Upper lobe of left lung (tissue), 6 donors: ENCODE data around the gene ACVRL1. TPM values are rescaled to one million over a fixed set of nuclear protein-coding genes. Genes with fewer than 3 reads are reported as not detected.
"Not testable (repeated sequence)": the region's sequence is repeated elsewhere in the genome, so short reads cannot be mapped to it uniquely, and the experiment has no call there.

Experiments used
- ATAC-seq, 2 donors: fragments of 200-7000 bp; cut with Tn5 transposase; one replicate each; pipeline ENCODE4 v1.9.1; 2022; ENCODE audit warnings: mild to moderate bottlenecking in 2 of 2, moderate library complexity in 2 of 2; ENCODE audit not compliant: low FRiP score in 2 of 2
- DNase-seq, 2 donors: peaks; one replicate each; pipeline ENCODE4 v3.0.0-alpha.2; 2019 to 2020
- H3K27ac ChIP-seq, 4 donors: fragments of 200-600 bp; sonication (generic); one replicate each; pipeline ENCODE4 v1.5.1; 2016 to 2019
- H3K27me3 ChIP-seq, 4 donors: fragments of 200-600 bp; sonication (generic); one replicate each; pipeline ENCODE4 v1.5.1; 2017 to 2019
- H3K36me3 ChIP-seq, 4 donors: fragments of 200-600 bp; sonication (generic); one replicate each; pipeline ENCODE4 v1.5.1; 2016 to 2019
- H3K4me1 ChIP-seq, 4 donors: fragments of 200-600 bp; sonication (generic); one replicate each; pipeline ENCODE4 v1.5.1; 2018 to 2019
- H3K4me3 ChIP-seq, 4 donors: fragments of 200-600 bp; sonication (generic); one replicate each; pipeline ENCODE4 v1.5.1; 2017 to 2019; ENCODE audit warnings: mild to moderate bottlenecking in 2 of 4, moderate library complexity in 1 of 4
- H3K9me3 ChIP-seq, 4 donors: fragments of 200-600 bp; sonication (generic); one replicate each; pipeline ENCODE4 v1.5.1; 2018 to 2019
- CTCF ChIP-seq, 6 experiments: fragments of 450-650 bp in 4 of 6; fragments of 200-600 bp in 2 of 6; sonication (generic) in 2 of 6; IDR thresholded peaks; one replicate each; pipeline ENCODE4 v1.5.1; 2016 to 2019; ENCODE audit warnings: antibody characterized with exemption in 6 of 6
- EP300 ChIP-seq, 4 donors: sonication (generic); formaldehyde crosslinking; IDR thresholded peaks; one replicate each; pipeline ENCODE4 v1.5.1; 2017; ENCODE audit warnings: antibody characterized with exemption in 4 of 4, control low read depth in 2 of 4
- POLR2A ChIP-seq, 4 donors: fragments of 450-650 bp; IDR thresholded peaks; one replicate each; pipeline ENCODE4 v1.5.1; 2016 to 2017; ENCODE audit warnings: antibody characterized with exemption in 4 of 4, mild to moderate bottlenecking in 2 of 4
- POLR2AphosphoS5 ChIP-seq, 2 donors: sonication (generic); formaldehyde crosslinking; IDR thresholded peaks; one replicate each; pipeline ENCODE4 v1.5.1; 2017; ENCODE audit warnings: antibody characterized with exemption in 2 of 2
- WGBS, 2 donors: methylation state at CpG; one replicate each; pipeline ENCODE4 v1.1.5; 2017 to 2018; 5-methylcytosine and 5-hydroxymethylcytosine counted together
- total RNA-seq, 6 donors: library from RNA; depleted of rRNA in 4 of 6; stranded (reverse); fragments of >200 nt in 4 of 6; gene quantifications; one replicate each; pipeline versions ENCODE4 v1.1.0 to v1.2.1, GENCODE V29; 2016 to 2021
- donor health status: DM: no; HTN: no; CAD: no; lungs with moderate emphysema.
- donor health status: DM: no; HTN: yes; CAD: no; lungs with severe emphysema.

ACVRL1 gene
- total RNA-seq, 6 donors from 2014 or later: 62.9 to 265 (median 180) TPM

- H3K27ac ChIP-seq: no peak overlapping the region
- peaks cover 9 to 16% (median 15%) of the 10 kb centered on the region in 4 donors for H3K4me1 ChIP-seq
- no peak overlapping the region for H3K4me3 ChIP-seq
- no peaks in the 10 kb centered on the region for H3K27me3 ChIP-seq
- no peak for TF ChIP-seq POLR2AphosphoS5 (IDR thresholded peaks at IDR 0.05)
- TF ChIP-seq EP300 (IDR thresholded peaks at IDR 0.05): no peak
- TF ChIP-seq POLR2A (IDR thresholded peaks at IDR 0.05): no peak
- TF ChIP-seq CTCF (IDR thresholded peaks at IDR 0.05): no peak
- WGBS, 2 donors: 74 to 81% methylated on average over 4 of the region's 4 CpGs
- DNase-seq (no peak), ATAC-seq (no peak)
- no peaks in the 10 kb centered on the region for H3K36me3 ChIP-seq
- H3K9me3 ChIP-seq: no peaks in the 10 kb centered on the region
Measured at GRCh38 chr12:51883998-51884675, 23.2 kb upstream of the ACVRL1 start.

- ATAC-seq (no peak), DNase-seq (no peak)
- Histone ChIP-seq H3K27ac (peak overlapping the region in 1 of 4 donors; percentile 50), H3K4me3 (no peak overlapping the region), H3K36me3 (no peaks in the 10 kb centered on the region), H3K4me1 (peaks cover 9 to 16% (median 15%) of the 10 kb centered on the region in 4 donors), H3K9me3 (no peaks in the 10 kb centered on the region), H3K27me3 (no peaks in the 10 kb centered on the region)
- 85 to 87% methylated on average over 11 of the region's 11 CpGs for WGBS, 2 donors
- TF ChIP-seq POLR2A (IDR thresholded peaks at IDR 0.05) (no peak), EP300 (IDR thresholded peaks at IDR 0.05) (peak in 2 of 4 donors; percentile 48 to 52), CTCF (IDR thresholded peaks at IDR 0.05) (no peak), POLR2AphosphoS5 (IDR thresholded peaks at IDR 0.05) (peak in 1 of 2 donors; percentile 40)
Measured at GRCh38 chr12:51884676-51885229, 22.6 kb upstream of the ACVRL1 start.

GRCh38 chr12:51885294-51886020 lies 21.8 kb upstream of the ACVRL1 start:
- Histone ChIP-seq H3K27ac (peak overlapping the region; percentile 26 to 67 (median 48)), H3K4me1 (peaks cover 9 to 16% (median 15%) of the 10 kb centered on the region in 4 donors)
- WGBS, 2 donors: 80 to 84% methylated on average over 10 of the region's 10 CpGs
- ATAC-seq, H3K4me3 ChIP-seq, H3K36me3 ChIP-seq, H3K9me3 ChIP-seq, DNase-seq, H3K27me3 ChIP-seq: not testable (repeated sequence)

GRCh38 chr12:51886021-51886710 lies 21.1 kb upstream of the ACVRL1 start:
- Histone ChIP-seq H3K36me3 (no peaks in the 10 kb centered on the region), H3K9me3 (no peaks in the 10 kb centered on the region), H3K27ac (peak overlapping the region; percentile 42 to 83 (median 58)), H3K4me1 (peaks cover 9 to 16% (median 15%) of the 10 kb centered on the region in 4 donors), H3K4me3 (no peak overlapping the region), H3K27me3 (no peaks in the 10 kb centered on the region)
- peak; percentile 95 for TF ChIP-seq POLR2AphosphoS5 (IDR thresholded peaks at IDR 0.05)
- no peak for TF ChIP-seq POLR2A (IDR thresholded peaks at IDR 0.05)
- peak in 3 of 4 donors; percentile 78 to 96 (median 83) for TF ChIP-seq EP300 (IDR thresholded peaks at IDR 0.05)
- peak; percentile 79 to 95 for ATAC-seq
- DNase-seq: peak in 1 of 2 donors; percentile 87
- 52 to 58% methylated on average over 10 of the region's 10 CpGs for WGBS, 2 donors

GRCh38 chr12:51887476-51888315 lies 19.6 kb upstream of the ACVRL1 start, which contains the start of gene ANKRD33:
Gene ANKRD33 (plus strand): TSS chr12:51888103. CDS start chr12:51888187, 84 bp downstream.
- WGBS, 2 donors: 63 to 79% methylated on average over 23 to 31 of the region's 41 CpGs
- ATAC-seq (peak in 1 of 2 donors; percentile 50), DNase-seq (peak; percentile 51 to 91)
- peaks cover 9 to 16% (median 15%) of the 10 kb centered on the region in 4 donors for H3K4me1 ChIP-seq
- no peaks in the 10 kb centered on the region for H3K9me3 ChIP-seq
- H3K27ac ChIP-seq: peak within 1 kb of the TSS in 1 of 4 donors; percentile 83
- no peaks in the 10 kb centered on the region for H3K27me3 ChIP-seq
- no peaks in the 10 kb centered on the region for H3K36me3 ChIP-seq
- H3K4me3 ChIP-seq: no peak within 1 kb of the TSS
- TF ChIP-seq EP300 (IDR thresholded peaks at IDR 0.05): no peak
- TF ChIP-seq CTCF (IDR thresholded peaks at IDR 0.05): no peak
- no peak for TF ChIP-seq POLR2AphosphoS5 (IDR thresholded peaks at IDR 0.05)
- TF ChIP-seq POLR2A (IDR thresholded peaks at IDR 0.05): no peak
